ENCODE data around the gene MYMX.

The MYMX gene

DNA sequence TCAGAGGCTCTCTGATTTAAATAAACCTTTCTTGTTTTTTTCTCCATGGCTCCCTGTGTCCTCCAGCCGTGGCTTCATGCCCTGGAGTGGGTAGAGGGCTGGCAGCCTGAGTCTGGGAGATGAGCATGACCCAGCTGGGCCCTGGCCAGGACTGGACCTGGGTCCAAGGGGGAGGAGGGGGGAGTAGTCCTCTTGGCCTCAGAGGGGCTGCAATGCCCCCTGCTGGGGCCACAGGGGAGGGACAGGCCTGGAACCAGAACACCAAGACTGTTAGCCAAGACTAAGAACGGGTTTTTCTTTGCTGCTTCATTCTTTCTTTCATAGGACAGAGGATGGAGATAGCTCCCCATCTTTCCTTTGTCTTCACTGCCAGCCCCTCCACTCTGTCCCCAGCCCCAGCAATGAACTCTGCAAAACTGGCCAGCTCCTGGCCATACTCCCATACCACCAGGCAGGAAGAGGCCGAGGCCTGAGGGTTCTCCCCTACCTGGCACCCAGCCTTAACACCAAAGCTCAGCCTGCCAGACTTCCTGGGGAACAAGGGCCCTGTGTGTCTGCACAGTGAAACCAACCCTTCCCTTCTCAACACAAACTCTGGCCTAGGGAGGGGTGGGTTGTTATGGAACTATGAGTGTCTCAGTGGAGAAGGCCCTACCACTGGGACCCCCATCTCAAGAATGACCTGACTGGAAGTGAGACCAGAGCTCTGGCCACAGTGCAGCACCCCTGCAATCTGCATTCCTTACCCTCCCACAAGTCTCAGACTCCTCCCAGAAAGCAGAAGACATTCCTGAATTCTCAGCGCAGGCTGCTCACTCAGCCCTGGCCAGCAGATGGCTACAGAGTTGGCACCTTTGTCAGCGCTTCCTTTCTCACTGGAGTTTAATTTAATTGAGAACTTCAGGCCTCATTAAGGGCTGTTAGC lies 17.6 kb downstream of the MYMX start:
- DNase-seq: peak; percentile 13

DNA sequence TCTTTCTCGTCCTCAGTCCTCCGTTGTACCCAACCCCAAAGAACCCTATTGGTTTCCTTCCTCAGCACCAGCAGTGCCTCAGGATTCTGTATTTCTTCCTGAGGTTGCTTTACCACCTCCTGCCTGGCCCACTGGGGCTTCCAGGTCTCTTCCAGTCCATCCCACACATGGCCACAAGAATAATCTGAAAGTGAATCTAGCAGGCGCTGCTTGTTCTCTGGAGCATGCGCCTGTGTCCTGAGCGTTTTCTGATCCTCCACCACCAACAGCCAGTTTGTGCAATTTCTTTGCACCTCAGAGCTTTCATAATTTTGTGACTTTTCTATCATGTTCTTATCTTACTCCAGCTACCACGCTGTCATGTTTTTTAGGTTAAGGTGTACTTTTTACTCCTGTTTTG lies 18.5 kb downstream of the MYMX start:
- no peak for DNase-seq

DNA sequence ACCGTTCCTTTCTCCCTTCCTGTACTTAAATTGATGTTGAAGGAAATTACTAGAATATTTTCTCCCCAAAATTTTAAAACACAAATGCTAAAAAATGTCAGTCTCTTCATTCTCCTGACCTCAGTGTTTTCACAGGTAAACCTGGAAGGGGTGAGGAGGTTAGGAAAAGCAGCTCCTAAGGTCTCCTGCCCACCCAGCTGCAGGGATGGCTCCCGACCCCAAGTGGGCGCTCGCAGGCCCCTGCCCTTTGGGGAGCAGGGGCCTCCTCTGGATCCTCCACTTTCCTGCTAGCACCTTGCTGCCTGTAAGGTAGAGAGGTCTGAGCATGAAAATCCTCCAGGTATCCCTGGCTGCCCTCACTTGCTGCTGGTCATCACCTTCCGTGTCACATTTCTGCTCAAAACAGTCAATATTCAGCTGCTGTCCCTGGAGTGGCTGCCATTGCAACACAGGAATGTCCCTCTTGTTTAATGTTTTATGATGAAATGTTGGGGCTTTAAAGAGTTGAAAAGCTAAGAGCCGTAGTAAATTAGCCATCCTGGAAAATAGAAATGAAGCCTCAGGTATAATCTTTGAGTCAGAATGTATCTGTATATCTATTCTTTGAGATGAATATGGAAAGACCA lies 19.3 kb downstream of the MYMX start:
- no peak for DNase-seq

DNA sequence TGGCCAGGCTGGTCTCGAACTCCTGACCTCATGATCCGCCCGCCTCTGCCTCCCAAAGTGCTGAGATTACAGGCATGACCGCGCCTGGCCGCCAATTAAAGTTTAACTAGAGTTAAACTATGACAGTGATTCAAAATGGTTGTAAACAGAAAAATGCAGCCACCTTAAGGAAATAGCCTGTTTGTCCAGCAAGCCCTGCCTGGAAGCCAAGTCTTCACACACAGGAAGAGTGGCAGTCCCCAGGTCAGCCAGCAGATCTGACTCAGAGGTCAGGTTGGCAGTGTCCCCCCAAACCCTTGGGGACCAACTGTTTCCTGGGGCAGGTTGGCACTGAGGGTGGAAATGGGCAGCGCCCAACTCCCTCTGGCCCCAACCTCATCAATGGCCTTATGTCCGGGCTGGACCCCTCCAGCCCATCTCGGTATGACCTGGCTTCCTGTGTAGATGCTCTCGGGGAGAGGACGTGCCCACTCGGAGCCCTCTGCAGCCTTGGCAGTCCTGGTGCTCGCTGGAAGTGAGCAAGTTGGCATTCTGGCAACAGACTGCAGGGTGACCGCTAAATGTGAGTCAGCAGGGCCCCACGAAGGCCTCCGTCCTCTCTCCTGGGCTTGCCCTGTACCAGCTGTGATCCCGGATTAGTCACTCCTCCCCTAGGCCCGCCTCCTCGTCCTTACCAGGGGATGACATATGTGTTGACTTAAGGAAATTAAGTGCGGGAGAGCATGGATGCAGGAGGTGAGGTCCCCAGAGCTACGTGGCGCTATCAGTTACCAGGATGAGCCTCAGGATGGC lies 20.5 kb downstream of the MYMX start:
- DNase-seq: peak; percentile 49

DNA sequence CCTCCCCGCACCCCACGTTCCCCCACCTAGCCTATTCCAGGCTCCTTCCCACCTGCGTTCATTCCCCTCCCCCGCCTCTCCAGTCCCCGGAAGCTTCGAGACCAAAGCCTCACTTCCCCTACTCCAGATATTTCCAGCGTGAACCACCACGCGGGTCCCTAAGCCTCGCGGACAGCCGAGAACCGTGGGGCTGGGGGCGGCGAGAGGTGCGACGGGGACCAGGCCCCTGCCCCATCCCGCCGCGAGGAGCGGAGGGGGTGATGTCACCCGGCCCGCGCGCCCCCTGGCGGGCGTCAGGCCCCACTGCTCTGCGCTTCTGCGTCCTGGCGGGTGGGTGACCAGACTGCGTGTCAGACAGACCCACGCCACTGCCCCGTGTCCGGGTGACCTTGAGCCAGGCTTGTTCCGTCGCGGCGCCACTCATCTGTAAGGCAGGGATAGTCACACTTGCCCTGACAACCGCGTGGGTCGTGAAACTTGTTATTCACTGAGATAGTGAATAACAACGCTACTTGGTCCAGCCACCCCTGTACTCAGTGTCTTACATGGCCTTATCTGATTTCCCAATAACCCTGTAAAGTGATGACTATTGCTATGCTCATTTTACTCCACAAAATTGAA lies 21.2 kb downstream of the MYMX start:
- DNase-seq: peak; percentile 18

DNA sequence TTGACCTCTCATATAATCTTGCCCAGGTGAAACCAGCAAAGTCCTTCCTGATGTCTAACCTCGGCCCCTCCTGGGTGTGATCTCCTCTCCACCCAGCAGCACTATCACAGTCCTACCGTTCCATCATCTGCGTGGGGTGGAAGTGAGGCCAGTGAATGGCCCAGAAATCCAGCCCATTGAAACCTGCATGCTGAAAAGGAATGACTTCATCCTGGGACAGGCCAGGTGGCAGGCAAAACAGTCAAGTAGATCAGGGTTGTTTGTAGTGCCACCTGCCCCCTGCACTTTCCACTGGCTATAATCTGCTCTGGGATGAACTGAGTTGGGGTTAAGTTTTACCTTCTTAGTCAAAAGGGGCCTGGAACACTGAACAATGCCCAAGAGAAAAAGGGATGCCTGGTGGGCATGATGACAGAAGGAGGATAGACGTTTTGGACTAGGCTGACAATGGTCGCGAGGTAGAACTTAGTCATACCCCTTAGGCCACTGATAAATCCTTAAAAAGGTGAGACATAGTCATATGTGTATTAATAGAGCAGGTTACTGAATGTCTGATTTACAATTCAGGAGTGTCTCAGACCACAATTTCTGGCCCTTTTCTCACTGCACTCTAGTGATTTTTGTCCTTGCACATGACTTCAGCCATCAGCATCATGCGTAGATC lies 22.1 kb downstream of the MYMX start:
- no peak for DNase-seq

DNA sequence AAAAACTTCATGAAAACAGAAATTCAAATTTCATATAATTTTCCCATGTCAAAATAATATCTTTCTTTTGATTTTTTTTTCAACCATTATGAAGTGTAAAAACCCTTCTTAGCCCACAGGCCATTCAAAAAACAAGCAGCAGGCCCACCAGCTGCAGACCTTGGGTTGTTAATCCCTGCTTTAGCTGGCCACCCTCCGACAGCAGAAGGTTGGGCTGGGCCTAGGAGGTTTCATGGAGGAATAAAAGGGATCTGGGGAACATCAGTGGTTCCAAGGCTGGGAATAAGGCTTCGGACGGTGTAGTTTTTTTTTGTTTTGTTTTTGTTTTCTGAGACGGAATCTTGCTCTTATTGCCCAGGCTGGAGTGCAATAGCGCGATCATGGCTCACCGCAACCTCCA lies 26.6 kb downstream of the MYMX start:
- DNase-seq: no peak

DNA sequence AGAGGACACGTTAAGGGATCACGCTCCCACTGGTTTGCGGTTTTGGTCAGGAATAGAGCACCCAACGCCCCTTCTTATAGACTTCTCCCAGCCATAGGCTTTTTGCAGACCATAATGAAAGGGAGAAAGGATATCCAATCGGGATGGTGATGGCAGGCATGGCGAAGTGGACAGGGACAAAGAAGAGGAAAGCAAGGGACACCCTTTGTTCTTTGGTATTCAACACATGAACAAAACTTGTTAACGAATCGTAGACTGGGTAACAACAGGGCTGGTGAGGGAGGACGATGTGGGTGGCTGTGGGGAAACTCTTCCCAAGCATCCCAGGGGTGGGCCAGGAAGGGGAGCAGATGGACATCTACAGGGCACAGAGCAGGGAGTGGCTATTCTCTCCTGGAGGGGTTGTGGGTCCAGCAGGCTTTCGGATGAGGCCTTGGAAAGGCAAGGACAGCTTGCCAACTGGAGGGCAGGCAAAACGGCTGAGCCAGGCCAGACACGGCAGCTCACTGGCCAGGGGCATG lies 28.7 kb downstream of the MYMX start:
- DNase-seq: no peak

DNA sequence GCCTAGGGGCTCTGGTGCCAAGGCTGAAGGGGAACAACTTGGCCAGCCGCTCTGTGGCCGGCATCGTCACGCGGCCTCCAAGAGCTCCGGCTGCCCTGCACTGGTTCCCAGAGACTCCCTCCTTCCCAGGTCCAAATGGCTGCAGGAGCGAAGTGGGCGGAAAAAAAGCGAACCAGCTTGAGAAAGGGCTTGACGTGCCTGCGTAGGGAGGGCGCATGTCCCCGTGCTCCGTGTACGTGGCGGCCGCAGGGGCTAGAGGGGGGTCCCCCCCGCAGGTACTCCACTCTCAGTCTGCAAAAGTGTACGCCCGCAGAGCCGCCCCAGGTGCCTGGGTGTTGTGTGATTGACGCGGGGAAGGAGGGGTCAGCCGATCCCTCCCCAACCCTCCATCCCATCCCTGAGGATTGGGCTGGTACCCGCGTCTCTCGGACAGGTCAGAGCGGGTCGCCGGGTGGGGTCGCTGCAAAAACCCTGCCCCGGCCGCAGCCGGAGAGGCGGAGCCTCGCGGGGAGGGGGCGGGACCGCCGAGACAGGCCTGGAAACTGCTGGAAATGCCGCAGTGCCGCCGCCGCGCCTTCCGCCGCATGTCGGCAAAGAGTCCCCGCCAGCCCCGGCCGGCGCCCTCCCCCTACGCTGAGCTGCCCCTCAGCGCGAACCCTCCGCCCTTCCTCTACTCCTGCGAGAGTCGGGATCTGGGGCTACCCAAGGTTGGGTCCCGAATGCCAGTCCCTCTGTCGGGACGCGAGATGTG lies 29.4 kb downstream of the MYMX start:
- no peak for DNase-seq

DNA sequence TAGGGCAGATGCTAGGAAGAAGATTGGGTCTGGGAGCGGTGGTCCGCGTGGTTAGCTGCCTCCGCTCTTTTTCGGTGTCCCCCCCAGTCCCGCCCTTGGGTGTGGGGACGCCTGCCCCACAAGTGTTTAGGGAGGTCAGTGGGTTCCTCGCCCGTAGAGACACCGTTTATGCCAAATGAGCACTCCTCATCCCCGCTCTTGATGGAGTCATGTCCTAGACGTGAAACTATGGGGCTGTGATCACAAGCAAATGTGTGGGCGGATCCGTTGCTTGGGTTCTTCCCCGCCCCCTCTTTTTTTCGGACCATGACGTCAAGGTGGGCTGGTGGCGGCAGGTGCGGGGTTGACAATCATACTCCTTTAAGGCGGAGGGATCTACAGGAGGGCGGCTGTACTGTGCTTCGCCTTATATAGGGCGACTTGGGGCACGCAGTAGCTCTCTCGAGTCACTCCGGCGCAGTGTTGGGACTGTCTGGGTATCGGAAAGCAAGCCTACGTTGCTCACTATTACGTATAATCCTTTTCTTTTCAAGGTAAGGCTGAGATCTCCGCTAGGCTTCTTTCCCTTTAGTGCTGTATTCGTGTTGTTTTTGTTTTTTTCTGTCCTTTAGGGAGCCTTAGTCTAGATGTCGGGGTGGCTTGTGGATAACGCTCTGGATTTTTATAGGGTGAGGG lies 30.1 kb downstream of the MYMX start, which contains the start of gene HSP90AB1:
HSP90AB1 (plus strand) TSS at position 439 of the 675 bp plus-strand sequence. CDS start 1,529 bp downstream, outside the sequence.
- DNase-seq: peak; percentile 94

DNA sequence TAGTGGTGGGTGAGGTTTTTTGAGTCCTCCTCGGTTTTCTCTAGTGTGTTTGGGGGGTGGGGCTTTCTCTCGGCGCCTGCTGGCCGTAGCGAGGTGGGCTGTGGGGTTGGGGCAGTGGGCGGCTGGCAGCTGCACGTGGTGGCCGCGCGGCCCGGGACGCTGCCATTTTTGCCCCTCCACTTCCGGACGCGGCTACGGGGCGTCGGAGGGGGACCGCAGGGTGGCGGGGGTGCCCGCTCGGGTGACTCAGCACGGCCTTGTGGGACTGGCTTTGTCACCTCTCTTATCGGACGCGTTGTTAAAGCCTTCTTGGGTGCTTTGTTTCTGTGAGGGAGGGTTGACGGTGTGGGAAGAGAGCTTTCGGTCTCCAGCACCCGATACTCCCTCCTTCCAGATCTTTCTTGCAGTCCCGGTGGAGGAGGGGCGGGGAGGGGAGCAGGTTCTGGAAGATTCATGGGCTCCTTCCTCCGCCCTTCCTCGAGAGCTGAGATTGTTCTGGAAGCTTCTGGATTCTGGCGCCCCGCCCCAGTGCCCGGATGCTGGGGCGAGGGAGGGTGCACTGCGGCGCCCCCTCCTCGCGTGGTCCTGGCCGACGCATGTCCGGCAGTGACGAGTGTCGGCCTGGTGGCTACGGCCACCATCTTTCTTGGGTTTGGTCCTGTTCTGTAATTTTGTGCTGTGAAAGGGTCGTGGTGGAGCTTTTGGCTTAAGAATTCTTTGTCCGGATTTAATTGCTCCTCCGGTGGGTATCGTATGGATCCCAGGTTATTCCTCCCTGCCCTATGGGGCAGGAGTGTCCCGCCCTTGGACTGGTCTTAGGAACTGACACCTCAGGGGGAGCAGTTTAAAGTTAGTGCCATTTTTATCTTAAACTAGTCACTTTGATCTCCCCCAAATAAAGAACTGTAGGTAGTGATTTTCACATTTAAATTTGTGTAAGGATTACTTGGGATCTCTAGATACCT lies 30.9 kb downstream of the MYMX start:
- DNase-seq: no peak

DNA sequence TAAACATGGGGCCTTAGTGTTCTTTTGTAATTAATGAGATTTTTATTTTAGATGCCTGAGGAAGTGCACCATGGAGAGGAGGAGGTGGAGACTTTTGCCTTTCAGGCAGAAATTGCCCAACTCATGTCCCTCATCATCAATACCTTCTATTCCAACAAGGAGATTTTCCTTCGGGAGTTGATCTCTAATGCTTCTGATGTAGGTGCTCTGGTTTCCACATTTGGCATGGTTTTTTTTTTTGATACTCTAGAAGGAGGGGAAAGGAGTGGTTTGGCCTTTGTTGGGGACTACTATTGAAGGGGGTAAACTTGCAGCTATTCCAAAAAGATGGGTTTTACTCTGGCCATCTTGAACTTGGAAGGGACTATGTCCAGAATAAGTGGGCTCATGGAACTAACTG lies 31.9 kb downstream of the MYMX start:
- DNase-seq: no peak

DNA sequence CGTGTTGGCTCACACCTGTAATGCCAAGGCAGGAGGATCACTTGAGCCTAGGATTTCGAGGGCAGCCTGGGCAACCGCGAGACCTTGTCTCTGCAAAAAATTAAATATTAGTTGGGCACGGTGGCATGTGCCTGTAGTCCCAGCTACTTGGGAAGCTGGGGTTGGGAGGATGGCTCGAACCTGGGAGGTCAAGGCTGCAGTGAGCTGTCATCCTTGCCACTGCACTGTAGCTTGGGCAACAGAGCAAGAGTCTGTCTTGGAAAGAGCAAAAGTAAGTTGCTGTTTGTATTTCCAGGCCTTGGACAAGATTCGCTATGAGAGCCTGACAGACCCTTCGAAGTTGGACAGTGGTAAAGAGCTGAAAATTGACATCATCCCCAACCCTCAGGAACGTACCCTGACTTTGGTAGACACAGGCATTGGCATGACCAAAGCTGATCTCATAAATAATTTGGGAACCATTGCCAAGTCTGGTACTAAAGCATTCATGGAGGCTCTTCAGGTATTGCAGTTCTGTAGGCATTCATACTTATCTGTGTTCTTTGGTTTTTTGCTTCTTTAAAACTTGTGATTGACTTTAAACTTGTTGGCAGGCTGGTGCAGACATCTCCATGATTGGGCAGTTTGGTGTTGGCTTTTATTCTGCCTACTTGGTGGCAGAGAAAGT lies 32.5 kb downstream of the MYMX start:
- no peak for DNase-seq

DNA sequence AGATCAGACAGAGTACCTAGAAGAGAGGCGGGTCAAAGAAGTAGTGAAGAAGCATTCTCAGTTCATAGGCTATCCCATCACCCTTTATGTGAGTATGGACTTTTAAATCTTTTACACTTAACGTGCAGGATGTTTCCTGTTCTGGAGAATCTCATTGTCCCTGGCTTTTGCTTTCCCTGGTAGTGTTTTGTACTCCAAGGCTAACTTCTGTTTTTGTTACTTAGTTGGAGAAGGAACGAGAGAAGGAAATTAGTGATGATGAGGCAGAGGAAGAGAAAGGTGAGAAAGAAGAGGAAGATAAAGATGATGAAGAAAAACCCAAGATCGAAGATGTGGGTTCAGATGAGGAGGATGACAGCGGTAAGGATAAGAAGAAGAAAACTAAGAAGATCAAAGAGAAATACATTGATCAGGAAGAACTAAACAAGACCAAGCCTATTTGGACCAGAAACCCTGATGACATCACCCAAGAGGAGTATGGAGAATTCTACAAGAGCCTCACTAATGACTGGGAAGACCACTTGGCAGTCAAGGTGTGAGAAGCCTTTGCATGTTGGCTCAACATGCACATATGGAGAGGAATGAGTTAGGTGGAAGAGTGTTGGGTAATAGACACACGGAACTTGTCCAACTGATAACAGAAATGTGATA lies 33.5 kb downstream of the MYMX start:
- no peak for DNase-seq

DNA sequence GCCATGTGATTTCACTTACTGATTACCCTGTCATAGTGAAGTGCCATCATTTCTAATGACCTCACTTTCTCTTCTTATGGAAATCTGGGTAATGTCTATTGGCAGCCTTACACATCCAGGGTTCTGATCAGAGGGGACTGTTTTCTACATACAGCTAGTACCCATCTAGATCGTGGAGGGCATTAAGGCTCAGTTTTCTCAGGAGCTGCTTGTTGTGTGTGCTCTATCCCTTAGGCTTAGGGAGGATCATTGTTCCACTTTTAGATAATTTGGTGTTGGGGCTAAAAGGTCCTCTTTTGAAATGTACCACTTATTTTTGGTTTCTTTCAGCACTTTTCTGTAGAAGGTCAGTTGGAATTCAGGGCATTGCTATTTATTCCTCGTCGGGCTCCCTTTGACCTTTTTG lies 34.0 kb downstream of the MYMX start:
- DNase-seq: no peak

DNA sequence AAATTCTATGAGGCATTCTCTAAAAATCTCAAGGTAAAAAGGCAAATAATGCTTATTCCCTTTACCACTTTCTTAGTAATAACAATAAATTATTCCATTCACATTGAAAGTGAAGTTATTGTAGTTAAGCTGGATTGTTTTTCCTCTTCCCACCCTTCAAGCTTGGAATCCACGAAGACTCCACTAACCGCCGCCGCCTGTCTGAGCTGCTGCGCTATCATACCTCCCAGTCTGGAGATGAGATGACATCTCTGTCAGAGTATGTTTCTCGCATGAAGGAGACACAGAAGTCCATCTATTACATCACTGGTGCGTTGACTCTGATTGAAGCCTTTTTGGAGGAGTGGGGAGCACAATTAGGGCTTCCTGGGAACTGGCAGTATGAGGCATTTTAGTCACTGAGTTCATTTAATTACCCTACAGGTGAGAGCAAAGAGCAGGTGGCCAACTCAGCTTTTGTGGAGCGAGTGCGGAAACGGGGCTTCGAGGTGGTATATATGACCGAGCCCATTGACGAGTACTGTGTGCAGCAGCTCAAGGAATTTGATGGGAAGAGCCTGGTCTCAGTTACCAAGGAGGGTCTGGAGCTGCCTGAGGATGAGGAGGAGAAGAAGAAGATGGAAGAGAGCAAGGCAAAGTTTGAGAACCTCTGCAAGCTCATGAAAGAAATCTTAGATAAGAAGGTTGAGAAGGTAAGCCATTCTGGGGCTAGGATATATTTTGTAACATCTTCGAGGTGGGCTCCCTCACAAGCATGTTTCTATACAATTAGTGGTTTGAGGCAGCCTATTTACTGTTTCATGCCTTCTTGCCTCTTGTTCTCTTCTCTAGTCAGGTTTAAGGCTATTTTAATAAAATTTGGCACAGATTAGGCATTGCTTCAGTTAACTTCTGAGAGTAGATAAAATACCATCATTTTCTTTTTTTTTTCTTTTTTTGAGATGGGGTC lies 35.1 kb downstream of the MYMX start:
- DNase-seq: no peak
